Sigmoid colon (tissue), 4 donors: ENCODE results near the gene DHRS7B.

ENCODE experiments used
- POLR2AphosphoS5 ChIP-seq, 4 donors: sonication (generic); formaldehyde crosslinking; IDR thresholded peaks; one replicate each; pipeline ENCODE4 v1.6.1; 2017; ENCODE audit warnings: antibody characterized with exemption in 4 of 4
- TF ChIP-seq, protein P1 (sequence below), 4 experiments: fragments of 450-650 bp in 3 of 4; fragments of 200-600 bp in 1 of 4; IDR thresholded peaks; one replicate each; pipeline ENCODE4 v1.5.1; 2016 to 2019; ENCODE audit warnings: antibody characterized with exemption in 4 of 4, mild to moderate bottlenecking in 3 of 4, moderate library complexity in 2 of 4

DNA sequence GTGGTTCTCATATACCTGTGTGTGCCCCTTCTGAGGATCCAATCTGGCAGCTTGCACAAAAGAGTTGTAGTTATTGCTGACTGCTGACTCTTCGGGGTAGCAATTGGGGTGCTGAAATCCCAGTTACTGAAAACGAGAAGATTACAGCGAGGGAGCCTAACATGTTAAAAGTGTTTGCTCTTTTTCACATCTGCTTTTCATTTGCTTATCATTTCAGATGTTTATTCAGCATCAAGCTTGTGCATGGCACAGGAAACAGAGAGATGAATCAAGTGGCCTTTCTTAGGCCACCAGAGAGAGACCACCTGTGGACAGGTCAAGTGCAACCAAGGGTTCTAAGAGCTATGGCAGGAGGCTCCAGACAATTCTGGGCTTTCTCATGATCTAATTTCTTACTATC, 16.9 kb downstream of the DHRS7B start:
- TF ChIP-seq, protein P1, sequence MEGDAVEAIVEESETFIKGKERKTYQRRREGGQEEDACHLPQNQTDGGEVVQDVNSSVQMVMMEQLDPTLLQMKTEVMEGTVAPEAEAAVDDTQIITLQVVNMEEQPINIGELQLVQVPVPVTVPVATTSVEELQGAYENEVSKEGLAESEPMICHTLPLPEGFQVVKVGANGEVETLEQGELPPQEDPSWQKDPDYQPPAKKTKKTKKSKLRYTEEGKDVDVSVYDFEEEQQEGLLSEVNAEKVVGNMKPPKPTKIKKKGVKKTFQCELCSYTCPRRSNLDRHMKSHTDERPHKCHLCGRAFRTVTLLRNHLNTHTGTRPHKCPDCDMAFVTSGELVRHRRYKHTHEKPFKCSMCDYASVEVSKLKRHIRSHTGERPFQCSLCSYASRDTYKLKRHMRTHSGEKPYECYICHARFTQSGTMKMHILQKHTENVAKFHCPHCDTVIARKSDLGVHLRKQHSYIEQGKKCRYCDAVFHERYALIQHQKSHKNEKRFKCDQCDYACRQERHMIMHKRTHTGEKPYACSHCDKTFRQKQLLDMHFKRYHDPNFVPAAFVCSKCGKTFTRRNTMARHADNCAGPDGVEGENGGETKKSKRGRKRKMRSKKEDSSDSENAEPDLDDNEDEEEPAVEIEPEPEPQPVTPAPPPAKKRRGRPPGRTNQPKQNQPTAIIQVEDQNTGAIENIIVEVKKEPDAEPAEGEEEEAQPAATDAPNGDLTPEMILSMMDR (IDR thresholded peaks at IDR 0.05), result no peak
- TF ChIP-seq POLR2AphosphoS5 (IDR thresholded peaks at IDR 0.05), result no peak
